Left cardiac atrium (tissue), 4 donors: Measurements from ENCODE around the gene PACS2. TPM values are rescaled to one million over a fixed set of nuclear protein-coding genes. Genes with fewer than 3 reads are reported as not detected.
A peak's percentile ranks its signal among the peaks of the same experiment; 100 is the strongest.

Source experiments
- ATAC-seq, 2 donors: fragments of 200-7000 bp; cut with Tn5 transposase; one replicate each; pipeline ENCODE4 v1.9.1; 2020; ENCODE audit warnings: mild to moderate bottlenecking in 2 of 2, moderate library complexity in 2 of 2
- DNase-seq: peaks from one replicate; pipeline ENCODE4 v3.0.0-alpha.2; 2020
- intact Hi-C, 2 donors: fragments of 100-400 bp; cut with DNase I; formaldehyde crosslinking; loops; one replicate each; pipeline versions ENCODE4 v1.14.1 to v1.15.1; 2022 to 2023
- total RNA-seq, 2 donors: library from RNA; stranded (reverse); fragmentation: NEBNext Ultra II Directional; extraction: Animal tissue kit (Norgen Biotek cat#: 25700); gene quantifications; one replicate each; pipeline ENCODE4 v1.2.1, GENCODE V29; 2021
- donor health status: DM: no; HTN: yes; CAD: no.
- donor health status: DM: no; HTN: yes; CAD: no; lungs with severe emphysema.
- donor health status: DM: yes; HTN: yes; CAD: no.
- donor health status: Dilated cardiomyopathy.

PACS2 gene
- total RNA-seq, 2 donors from 2014 or later: 53.4 to 55.8 TPM

GRCh38 chr14:105376521-105377440, 62.2 kb downstream of the PACS2 start:
- ATAC-seq (no peak), DNase-seq (no peak)
- intact Hi-C loops: loop anchor here in 1 of 2 donors (10.0 kb wide), 1 partner anchor 158 kb away; no protein-coding TSS in a partner anchor

DNA sequence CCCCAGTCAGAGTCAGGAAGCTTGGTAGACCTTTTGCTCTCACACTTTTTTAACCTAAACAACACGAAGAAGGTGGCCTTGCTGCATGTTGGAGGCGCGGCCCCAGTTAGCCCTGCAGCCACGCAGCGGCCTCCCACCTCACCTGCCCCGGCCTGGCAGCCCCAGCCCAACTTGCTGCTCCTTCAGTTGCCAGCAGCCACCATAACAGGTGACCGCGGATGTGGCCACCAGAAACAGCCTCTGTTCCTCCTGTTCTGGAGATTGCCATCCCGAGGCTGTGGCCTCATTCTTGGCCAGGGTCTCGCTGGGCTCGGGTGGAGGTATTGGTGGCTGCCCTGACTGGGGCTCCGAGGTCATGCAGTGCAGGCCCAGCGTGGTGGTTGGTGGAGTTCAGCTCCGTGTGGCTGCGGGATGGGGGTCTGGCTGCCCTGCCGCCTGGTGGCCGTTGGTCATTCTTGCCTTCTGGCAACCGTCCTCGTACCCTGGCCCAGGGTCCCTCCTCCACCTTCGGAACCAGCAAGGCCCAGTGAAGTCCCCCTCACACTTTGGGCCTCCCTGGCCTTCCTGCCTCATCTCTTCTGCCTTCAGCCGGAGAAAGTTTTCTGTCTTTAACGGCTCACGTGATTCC, 63.1 kb downstream of the PACS2 start:
- intact Hi-C loops: loop anchor here in 1 of 2 donors (10.0 kb wide), 1 partner anchor 157 kb away; no protein-coding TSS in a partner anchor
- DNase-seq (no peak), ATAC-seq (no peak)

DNA sequence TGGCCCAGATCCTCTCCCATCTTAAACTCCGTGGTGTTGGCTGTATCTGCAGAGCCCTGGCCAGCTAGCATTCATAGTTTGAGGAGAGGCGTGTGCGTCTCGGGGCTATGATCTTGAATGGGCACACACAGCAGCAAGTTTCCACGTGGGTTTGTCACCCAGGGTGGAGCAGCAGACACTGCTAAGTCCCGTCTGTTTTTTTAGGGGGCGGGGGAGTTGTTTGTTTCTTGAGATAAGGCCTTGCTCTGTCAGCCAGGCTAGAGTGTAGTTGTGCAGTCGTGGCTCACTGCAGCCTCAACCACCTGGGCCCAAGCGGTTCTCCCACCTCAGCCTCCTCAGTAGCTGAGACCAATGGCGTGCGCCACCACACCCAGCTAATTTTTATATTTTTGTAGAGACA, 63.7 kb downstream of the PACS2 start:
- intact Hi-C loops: loop anchor here in 1 of 2 donors (10.0 kb wide), 1 partner anchor 157 kb away; no protein-coding TSS in a partner anchor
- ATAC-seq (no peak), DNase-seq (no peak)

- DNase-seq: no peak
- intact Hi-C loops: loop anchor here in 1 of 2 donors (10.0 kb wide), 1 partner anchor 156 kb away; no protein-coding TSS in a partner anchor
- no peak for ATAC-seq
These were observed 64.5 kb downstream of the PACS2 start for GRCh38 chr14:105378873-105379685.

- ATAC-seq (no peak), DNase-seq (no peak)
- intact Hi-C loops: loop anchor here in 1 of 2 donors (10.0 kb wide), 2 partner anchors 55 to 155 kb away; no protein-coding TSS in a partner anchor
These were observed 65.4 kb downstream of the PACS2 start for GRCh38 chr14:105379946-105380345.

- ATAC-seq (no peak), DNase-seq (peak; percentile 14)
- intact Hi-C loops: loop anchor here in 1 of 2 donors (10.0 kb wide), 1 partner anchor 54 kb away; no protein-coding TSS in a partner anchor
These were observed 66.2 kb downstream of the PACS2 start for GRCh38 chr14:105380756-105381155.

- intact Hi-C loops: loop anchor here in 1 of 2 donors (10.0 kb wide), 1 partner anchor 53 kb away; no protein-coding TSS in a partner anchor
- no peak for DNase-seq
These were observed 67.1 kb downstream of the PACS2 start for GRCh38 chr14:105381446-105382342.

GRCh38 chr14:105382343-105383082, 68.0 kb downstream of the PACS2 start:
- no peak for DNase-seq
- intact Hi-C loops: loop anchor here in 1 of 2 donors (10.0 kb wide), 1 partner anchor 52 kb away; no protein-coding TSS in a partner anchor
- ATAC-seq: no peak

More at GRCh38 chr14:105381446-105382342, 67.1 kb downstream of the PACS2 start:
- ATAC-seq: no peak

DNA sequence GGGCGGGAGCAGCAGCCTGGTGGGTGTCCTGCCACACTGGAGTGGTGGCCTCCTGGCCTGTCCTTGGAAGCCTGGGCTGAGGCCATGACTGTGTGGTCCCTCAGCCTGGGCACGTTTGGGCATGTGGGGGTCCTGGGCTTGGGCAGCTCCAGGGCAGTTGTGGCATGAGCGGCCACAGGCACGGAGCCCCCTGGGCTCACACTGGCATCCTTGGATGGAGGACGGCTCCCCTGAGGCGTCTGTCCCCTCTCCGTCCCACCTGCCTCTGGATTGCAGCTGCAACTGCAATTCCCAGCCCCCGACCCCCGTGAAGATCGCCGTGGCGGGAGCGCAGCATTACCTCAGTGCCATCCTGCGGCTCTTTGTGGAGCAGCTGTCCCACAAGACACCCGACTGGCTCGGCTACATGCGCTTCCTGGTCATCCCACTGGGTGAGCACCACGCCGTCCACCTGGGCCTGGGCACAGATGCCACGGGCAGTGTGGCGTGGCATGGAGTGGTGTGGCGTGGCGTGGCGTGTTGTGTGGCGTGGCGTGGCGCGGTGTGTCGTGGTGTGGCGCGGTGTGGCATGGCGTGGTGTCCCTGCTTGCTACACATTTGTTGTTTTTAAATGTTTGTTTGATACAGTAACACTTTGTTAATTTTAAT, 68.7 kb downstream of the PACS2 start:
- DNase-seq (peak; percentile 19), ATAC-seq (no peak)
- intact Hi-C loops: loop anchor here in 1 of 2 donors (10.0 kb wide), 1 partner anchor 52 kb away; no protein-coding TSS in a partner anchor

DNA sequence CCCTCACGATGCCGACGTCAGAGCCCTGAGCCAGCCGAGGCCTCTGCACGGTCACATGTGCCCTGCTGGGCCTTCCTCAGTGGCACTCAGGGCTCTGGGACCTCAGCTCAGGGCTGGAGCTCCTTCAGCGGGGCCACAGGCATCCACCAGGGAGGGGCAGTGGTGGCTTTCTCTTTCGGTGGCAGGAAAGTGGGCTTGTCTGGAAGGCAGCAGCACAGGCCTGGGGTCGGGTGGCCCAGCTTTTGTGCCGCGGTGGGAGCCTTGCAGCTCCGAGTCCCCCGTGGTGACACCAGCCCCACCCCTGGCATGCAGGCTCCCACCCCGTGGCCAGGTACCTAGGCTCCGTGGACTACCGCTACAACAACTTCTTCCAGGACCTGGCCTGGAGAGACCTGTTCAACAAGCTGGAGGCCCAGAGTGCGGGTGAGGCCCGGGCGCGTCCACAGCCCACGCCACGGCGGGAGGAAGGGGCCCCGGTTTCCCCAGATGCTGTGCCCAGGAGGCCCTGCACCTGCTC, 69.6 kb downstream of the PACS2 start:
- intact Hi-C loops: loop anchor here in 1 of 2 donors (10.0 kb wide), 1 partner anchor 51 kb away; no protein-coding TSS in a partner anchor
- ATAC-seq: no peak
- DNase-seq: no peak

- intact Hi-C loops: loop anchor here in 1 of 2 donors (10.0 kb wide), 1 partner anchor 50 kb away; no protein-coding TSS in a partner anchor
- ATAC-seq: no peak
- peak; percentile 15 for DNase-seq
These were observed 70.2 kb downstream of the PACS2 start for GRCh38 chr14:105384605-105385321.

- DNase-seq: no peak
- no peak for ATAC-seq
These were observed 70.7 kb downstream of the PACS2 start for GRCh38 chr14:105385322-105385637.

DNA sequence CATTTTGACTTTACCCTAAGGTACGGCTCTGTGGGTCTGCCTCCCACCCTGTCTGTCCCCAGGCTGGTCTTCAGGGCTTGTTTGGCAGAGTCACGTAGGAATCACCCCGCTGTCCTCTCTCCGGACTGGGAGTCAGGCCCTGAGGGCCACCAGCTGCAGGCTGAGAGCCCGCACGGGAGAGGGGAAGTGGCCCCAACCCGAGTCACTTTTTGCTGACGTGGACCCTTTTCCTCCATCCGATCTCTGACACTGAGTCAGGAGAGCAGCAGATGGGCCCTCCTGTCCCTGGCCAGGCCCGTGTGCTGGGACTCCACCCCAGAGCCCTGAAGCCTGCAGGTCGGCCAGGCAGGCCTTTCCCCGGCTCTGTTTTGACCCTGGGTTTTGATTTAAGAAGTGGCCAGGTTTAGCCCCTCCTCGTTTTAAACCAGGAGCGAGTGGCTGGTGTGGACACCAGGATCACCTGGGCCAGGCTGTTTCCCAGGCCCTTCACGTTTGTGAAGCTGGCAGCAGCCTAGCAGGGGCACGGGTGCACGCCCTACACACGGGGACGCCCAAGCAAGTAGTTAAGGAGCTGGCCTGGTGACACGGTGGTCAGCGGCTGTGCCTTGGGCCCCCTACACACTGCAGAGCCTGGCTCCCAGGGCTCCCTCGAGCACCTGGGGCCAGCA, 71.3 kb downstream of the PACS2 start:
- intact Hi-C loops: loop anchor here in 1 of 2 donors (10.0 kb wide), 1 partner anchor 49 kb away; no protein-coding TSS in a partner anchor
- DNase-seq: no peak
- ATAC-seq: peak in 1 of 2 donors; percentile 21

More at GRCh38 chr14:105385322-105385637, 70.7 kb downstream of the PACS2 start:
- intact Hi-C loops: loop anchor here in 1 of 2 donors (10.0 kb wide), 1 partner anchor 50 kb away; no protein-coding TSS in a partner anchor

DNA sequence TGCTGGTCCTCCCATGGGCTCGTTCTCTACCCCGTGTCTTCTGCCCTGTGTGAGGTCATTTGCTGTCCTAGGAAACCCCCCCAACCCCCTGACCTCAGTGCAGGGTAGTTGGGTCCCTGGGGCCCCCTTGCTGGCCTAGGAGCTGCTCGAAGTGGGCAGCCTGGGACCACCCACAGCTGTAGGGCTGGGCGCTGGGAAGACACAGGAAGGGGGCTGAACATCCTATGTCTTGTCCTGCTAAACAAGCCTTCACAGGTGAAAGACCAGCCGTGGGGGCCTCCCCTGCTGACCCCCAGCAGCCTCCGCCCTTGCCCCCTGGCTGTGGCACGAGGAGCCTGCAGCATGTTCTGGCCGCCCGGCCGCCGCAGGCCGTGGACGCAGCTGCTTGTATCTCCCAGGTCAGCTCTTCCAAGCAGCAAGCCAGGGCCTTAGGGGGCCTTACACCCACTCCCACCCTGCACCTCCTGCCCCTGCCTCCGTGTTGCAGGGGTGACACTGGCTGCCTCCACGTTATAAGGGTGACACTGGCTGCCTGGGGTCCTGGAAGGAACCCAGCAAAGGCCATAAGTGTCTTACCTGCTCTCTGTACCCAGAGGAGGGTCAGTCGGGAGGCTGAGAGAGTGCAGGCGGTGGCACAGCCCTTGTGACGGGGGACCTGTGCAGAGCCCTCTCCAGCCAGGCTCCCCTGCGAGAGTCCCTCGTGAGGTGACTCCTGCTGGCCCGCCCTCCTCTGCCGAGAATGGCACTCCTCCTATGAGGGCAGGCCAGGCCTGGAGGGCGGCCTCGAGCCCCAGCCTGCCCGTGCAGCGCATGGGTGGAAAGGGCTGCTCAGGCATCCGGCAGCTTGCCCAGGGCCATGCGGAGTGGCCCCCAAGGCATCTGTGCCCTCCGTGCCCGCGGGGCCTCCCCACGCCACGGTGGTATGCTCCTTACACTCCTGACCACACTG, 72.3 kb downstream of the PACS2 start:
- no peak for DNase-seq
- ATAC-seq: no peak
- intact Hi-C loops: loop anchor here in 1 of 2 donors (10.0 kb wide), 1 partner anchor 48 kb away; no protein-coding TSS in a partner anchor
